ENCODE measurements around the gene TIMM9. TPM values are rescaled to one million over a fixed set of nuclear protein-coding genes. Genes with fewer than 3 reads are reported as not detected.
"Not testable (repeated sequence)": the region's sequence is repeated elsewhere in the genome, so short reads cannot be mapped to it uniquely, and the experiment has no call there.

Gene TIMM9
- total RNA-seq: 34.3 TPM

- peak; percentile 100 for DNase-seq
Observed at GRCh38 chr14:58427281-58428117, at the start of gene TIMM9, which contains the start of gene KIAA0586. TSS of gene TIMM9 (minus strand) at chr14:58427531. CDS start at chr14:58411945, 15,586 bp downstream. TSS of gene KIAA0586 (plus strand) at chr14:58427719. CDS start at chr14:58428265, 546 bp downstream.

GRCh38 chr14:58476320-58476719 is 49.0 kb upstream of the TIMM9 start:
- DNase-seq: no peak

- DNase-seq: no peak
Observed at GRCh38 chr14:58469309-58469708, 42.0 kb upstream of the TIMM9 start.

- no peak for DNase-seq
Observed at GRCh38 chr14:58467575-58467974, 40.2 kb upstream of the TIMM9 start.

GRCh38 chr14:58466459-58466858 is 39.1 kb upstream of the TIMM9 start:
- no peak for DNase-seq

GRCh38 chr14:58465421-58465820 is 38.1 kb upstream of the TIMM9 start:
- no peak for DNase-seq

- no peak for DNase-seq
Observed at GRCh38 chr14:58464652-58465051, 37.3 kb upstream of the TIMM9 start.

- DNase-seq: no peak
Observed at GRCh38 chr14:58463147-58463546, 35.8 kb upstream of the TIMM9 start.

- no peak for DNase-seq
Observed at GRCh38 chr14:58460772-58461171, 33.4 kb upstream of the TIMM9 start.

GRCh38 chr14:58455593-58456265 is 28.4 kb upstream of the TIMM9 start:
- no peak for DNase-seq

GRCh38 chr14:58444627-58445026 is 17.3 kb upstream of the TIMM9 start:
- no peak for DNase-seq

GRCh38 chr14:58439476-58439875 is 12.1 kb upstream of the TIMM9 start:
- DNase-seq: no peak

GRCh38 chr14:58430156-58430555 is 2.8 kb upstream of the TIMM9 start:
- no peak for DNase-seq

- DNase-seq: peak; percentile 70
Observed at GRCh38 chr14:58428118-58428683, 870 bp upstream of the TIMM9 start.

GRCh38 chr14:58426670-58427280 is 556 bp downstream of the TIMM9 start:
- DNase-seq: peak; percentile 84

GRCh38 chr14:58416934-58417333 is 10.4 kb downstream of the TIMM9 start:
- DNase-seq: not testable (repeated sequence)

GRCh38 chr14:58415636-58416547 is 11.4 kb downstream of the TIMM9 start:
- DNase-seq: no peak

GRCh38 chr14:58414845-58415244 is 12.5 kb downstream of the TIMM9 start:
- DNase-seq: no peak

GRCh38 chr14:58408681-58409215 is 18.6 kb downstream of the TIMM9 start:
- peak; percentile 44 for DNase-seq

- no peak for DNase-seq
Observed at GRCh38 chr14:58401587-58401986, 25.7 kb downstream of the TIMM9 start.

- DNase-seq: no peak
Observed at GRCh38 chr14:58398895-58399294, 28.4 kb downstream of the TIMM9 start.

Measured in tongue (tissue), 2 donors.